ENCODE results near the gene JMJD1C.

JMJD1C gene

GRCh38 chr10:63365976-63366765 lies 99.6 kb downstream of the JMJD1C start:
- H3K36me3 ChIP-seq (ENCODE audit: low read length): no peaks in the 10 kb centered on the region
- H3K4me3 ChIP-seq (ENCODE audit: insufficient read depth, low read length, poor library complexity, severe bottlenecking): no peak overlapping the region
- H3K4me2 ChIP-seq (ENCODE audit: low read depth, low read length, poor library complexity, severe bottlenecking): no peak overlapping the region
- no peaks in the 10 kb centered on the region for H3K9me2 ChIP-seq (replicated peaks; ENCODE audit: insufficient read depth, low read length)
- TF ChIP-seq CTCF (IDR thresholded peaks at IDR 0.05; ENCODE audit: insufficient read depth, low read length, poor library complexity, severe bottlenecking) (no peak), EZH2phosphoT487 (conservative IDR thresholded peaks at IDR 0.05; ENCODE audit: low read length) (no peak)
- no peaks in the 10 kb centered on the region for H3F3A ChIP-seq (ENCODE audit: insufficient read depth)
- H4K20me1 ChIP-seq (ENCODE audit: low read depth, low read length): no peaks in the 10 kb centered on the region
- H2AFZ ChIP-seq (ENCODE audit: low read depth, low read length, severe bottlenecking): no peak overlapping the region
- H3K27me3 ChIP-seq (ENCODE audit: low read length): no peaks in the 10 kb centered on the region
- H3K79me2 ChIP-seq (ENCODE audit: insufficient read depth, low read length): no peaks in the 10 kb centered on the region
- H3K27ac ChIP-seq (ENCODE audit: low read depth, low read length): no peak overlapping the region
- no peaks in the 10 kb centered on the region for H3K9me3 ChIP-seq (ENCODE audit: insufficient read depth, low read length)
- H3K9ac ChIP-seq (ENCODE audit: low read length): no peak overlapping the region

- no peak overlapping the region for H3K27ac ChIP-seq (ENCODE audit: low read depth, low read length)
- H3K27me3 ChIP-seq (ENCODE audit: low read length): no peaks in the 10 kb centered on the region
- H3K36me3 ChIP-seq (ENCODE audit: low read length): no peaks in the 10 kb centered on the region
- H4K20me1 ChIP-seq (ENCODE audit: low read depth, low read length): no peaks in the 10 kb centered on the region
- H3K9me2 ChIP-seq (replicated peaks; ENCODE audit: insufficient read depth, low read length): no peaks in the 10 kb centered on the region
- H2AFZ ChIP-seq (ENCODE audit: low read depth, low read length, severe bottlenecking): no peak overlapping the region
- no peaks in the 10 kb centered on the region for H3K79me2 ChIP-seq (ENCODE audit: insufficient read depth, low read length)
- H3K9me3 ChIP-seq (ENCODE audit: insufficient read depth, low read length): no peaks in the 10 kb centered on the region
- TF ChIP-seq EZH2phosphoT487 (conservative IDR thresholded peaks at IDR 0.05; ENCODE audit: low read length) (no peak), CTCF (IDR thresholded peaks at IDR 0.05; ENCODE audit: insufficient read depth, low read length, poor library complexity, severe bottlenecking) (no peak)
- H3K4me2 ChIP-seq (ENCODE audit: low read depth, low read length, poor library complexity, severe bottlenecking): no peak overlapping the region
- H3F3A ChIP-seq (ENCODE audit: insufficient read depth): no peaks in the 10 kb centered on the region
- H3K4me3 ChIP-seq (ENCODE audit: insufficient read depth, low read length, poor library complexity, severe bottlenecking): no peak overlapping the region
- H3K9ac ChIP-seq (ENCODE audit: low read length): no peak overlapping the region
Observed at GRCh38 chr10:63364918-63365317, 100.9 kb downstream of the JMJD1C start.

- H3K79me2 ChIP-seq (ENCODE audit: insufficient read depth, low read length): no peaks in the 10 kb centered on the region
- TF ChIP-seq CTCF (IDR thresholded peaks at IDR 0.05; ENCODE audit: insufficient read depth, low read length, poor library complexity, severe bottlenecking) (no peak), EZH2phosphoT487 (conservative IDR thresholded peaks at IDR 0.05; ENCODE audit: low read length) (no peak)
Observed at GRCh38 chr10:63363951-63364350, 101.8 kb downstream of the JMJD1C start.

More at GRCh38 chr10:63363951-63364350, 101.8 kb downstream of the JMJD1C start:
- H2AFZ ChIP-seq (ENCODE audit: low read depth, low read length, severe bottlenecking): no peak overlapping the region
- no peak overlapping the region for H3K9ac ChIP-seq (ENCODE audit: low read length)
- H3K9me3 ChIP-seq (ENCODE audit: insufficient read depth, low read length): no peaks in the 10 kb centered on the region
- H3K36me3 ChIP-seq (ENCODE audit: low read length): no peaks in the 10 kb centered on the region
- no peaks in the 10 kb centered on the region for H3K27me3 ChIP-seq (ENCODE audit: low read length)
- H3F3A ChIP-seq (ENCODE audit: insufficient read depth): no peaks in the 10 kb centered on the region
- no peak overlapping the region for H3K4me2 ChIP-seq (ENCODE audit: low read depth, low read length, poor library complexity, severe bottlenecking)
- H3K4me3 ChIP-seq (ENCODE audit: insufficient read depth, low read length, poor library complexity, severe bottlenecking): no peak overlapping the region
- no peaks in the 10 kb centered on the region for H3K9me2 ChIP-seq (replicated peaks; ENCODE audit: insufficient read depth, low read length)
- no peaks in the 10 kb centered on the region for H4K20me1 ChIP-seq (ENCODE audit: low read depth, low read length)
- no peak overlapping the region for H3K27ac ChIP-seq (ENCODE audit: low read depth, low read length)

Data from SU-DHL-6 (cell line).